Activated effector memory CD4-positive, alpha-beta T cell treated with anti-CD3 and anti-CD28 coated beads, Interleukin-2, amount 50 U/mL, for 16 hours (primary cell): Measurements from ENCODE around the gene FAM3D.
"Not testable (repeated sequence)": the region's sequence is repeated elsewhere in the genome, so short reads cannot be mapped to it uniquely, and the experiment has no call there.

ENCODE experiments used
- DNase-seq: peaks from one replicate; pipeline ENCODE4 v3.0.0-alpha.2; 2020

The FAM3D gene

GRCh38 chr3:58666683-58667082, at the start of gene FAM3D:
TSS of gene FAM3D (minus strand) at chr3:58666774. CDS start at chr3:58655563, 11,211 bp downstream.
- DNase-seq = no peak

- no peak for DNase-seq
These were observed 47.3 kb upstream of the FAM3D start for GRCh38 chr3:58713715-58714401.

GRCh38 chr3:58711871-58712270, 45.3 kb upstream of the FAM3D start:
- no peak for DNase-seq

GRCh38 chr3:58708983-58709382, 42.4 kb upstream of the FAM3D start:
- DNase-seq = not testable (repeated sequence)

GRCh38 chr3:58708116-58708791, 41.7 kb upstream of the FAM3D start:
- DNase-seq = no peak

GRCh38 chr3:58707390-58707930, 40.9 kb upstream of the FAM3D start:
- DNase-seq = no peak

GRCh38 chr3:58706395-58707167, 40.0 kb upstream of the FAM3D start:
- DNase-seq = no peak

GRCh38 chr3:58704745-58705144, 38.2 kb upstream of the FAM3D start:
- DNase-seq = no peak

GRCh38 chr3:58704304-58704703, 37.7 kb upstream of the FAM3D start:
- DNase-seq = not testable (repeated sequence)

GRCh38 chr3:58698246-58698645, 31.7 kb upstream of the FAM3D start:
- no peak for DNase-seq

- no peak for DNase-seq
These were observed 31.0 kb upstream of the FAM3D start for GRCh38 chr3:58697561-58697960.

GRCh38 chr3:58696813-58697212, 30.2 kb upstream of the FAM3D start:
- DNase-seq = not testable (repeated sequence)

- no peak for DNase-seq
These were observed 29.5 kb upstream of the FAM3D start for GRCh38 chr3:58696093-58696492.

GRCh38 chr3:58695284-58695683, 28.7 kb upstream of the FAM3D start:
- not testable (repeated sequence) for DNase-seq

- no peak for DNase-seq
These were observed 27.6 kb upstream of the FAM3D start for GRCh38 chr3:58693940-58694850.

GRCh38 chr3:58692484-58692883, 25.9 kb upstream of the FAM3D start:
- no peak for DNase-seq

- DNase-seq = no peak
These were observed 25.4 kb upstream of the FAM3D start for GRCh38 chr3:58691997-58692396.

GRCh38 chr3:58690490-58690889, 23.9 kb upstream of the FAM3D start:
- no peak for DNase-seq

GRCh38 chr3:58688574-58688973, 22.0 kb upstream of the FAM3D start:
- DNase-seq = no peak

- no peak for DNase-seq
These were observed 20.3 kb upstream of the FAM3D start for GRCh38 chr3:58686847-58687246.

GRCh38 chr3:58685641-58686040, 19.1 kb upstream of the FAM3D start:
- no peak for DNase-seq

GRCh38 chr3:58683466-58683865, 16.9 kb upstream of the FAM3D start:
- no peak for DNase-seq
